Measurements from ENCODE around the gene CAMSAP1. TPM values are rescaled to one million over a fixed set of nuclear protein-coding genes. Genes with fewer than 3 reads are reported as not detected.

The CAMSAP1 gene
- total and polyA plus RNA-seq, 10 of the 15 experiments (the other 5 are each of a cell fraction or from before 2014, with no cell fraction given), result 1.4 to 24.7 (median 8.0) TPM

DNA sequence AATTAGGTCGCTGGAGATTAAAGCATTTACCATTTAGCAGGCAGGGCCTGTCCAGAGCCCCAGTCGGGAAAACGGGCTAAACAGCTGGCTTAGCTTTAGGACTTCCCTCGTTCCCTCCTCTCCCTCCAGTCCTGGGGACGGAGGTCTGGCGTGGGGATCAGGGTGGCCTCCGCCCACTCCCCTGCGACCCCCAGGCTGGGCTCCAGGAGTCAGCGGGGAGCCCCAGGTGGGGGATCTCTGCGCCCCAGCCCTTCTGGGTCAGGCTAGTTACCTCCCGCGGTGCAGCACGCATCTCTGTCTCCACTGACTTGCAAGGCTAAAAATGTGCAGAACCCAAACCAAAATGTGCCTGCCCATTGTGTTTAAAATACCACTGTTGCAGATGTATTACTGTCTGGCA lies 16.2 kb upstream of the CAMSAP1 start (continued):
- TF ChIP-seq EZH2 (IDR thresholded peaks at IDR 0.05; ENCODE audit: borderline replicate concordance, control insufficient read depth, low read depth, low read length) (no peak), NR2C1 (IDR thresholded peaks at IDR 0.05) (no peak), RUNX3 (IDR thresholded peaks at IDR 0.05; ENCODE audit: low read length) (no peak), MYC (IDR thresholded peaks at IDR 0.05; ENCODE audit: insufficient read depth, insufficient read length, insufficient replicate concordance, low read length, severe bottlenecking) (no peak), JUNB (IDR thresholded peaks at IDR 0.05) (no peak), SMC3 (IDR thresholded peaks at IDR 0.05; ENCODE audit: borderline replicate concordance, low read length) (no peak), WRNIP1 (IDR thresholded peaks at IDR 0.05; ENCODE audit: borderline replicate concordance, low read depth, low read length) (no peak)
- TF ChIP-seq, protein P1, sequence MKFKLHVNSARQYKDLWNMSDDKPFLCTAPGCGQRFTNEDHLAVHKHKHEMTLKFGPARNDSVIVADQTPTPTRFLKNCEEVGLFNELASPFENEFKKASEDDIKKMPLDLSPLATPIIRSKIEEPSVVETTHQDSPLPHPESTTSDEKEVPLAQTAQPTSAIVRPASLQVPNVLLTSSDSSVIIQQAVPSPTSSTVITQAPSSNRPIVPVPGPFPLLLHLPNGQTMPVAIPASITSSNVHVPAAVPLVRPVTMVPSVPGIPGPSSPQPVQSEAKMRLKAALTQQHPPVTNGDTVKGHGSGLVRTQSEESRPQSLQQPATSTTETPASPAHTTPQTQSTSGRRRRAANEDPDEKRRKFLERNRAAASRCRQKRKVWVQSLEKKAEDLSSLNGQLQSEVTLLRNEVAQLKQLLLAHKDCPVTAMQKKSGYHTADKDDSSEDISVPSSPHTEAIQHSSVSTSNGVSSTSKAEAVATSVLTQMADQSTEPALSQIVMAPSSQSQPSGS (IDR thresholded peaks at IDR 0.05; ENCODE audit: low read length), result no peak
- TF ChIP-seq, protein P2, sequence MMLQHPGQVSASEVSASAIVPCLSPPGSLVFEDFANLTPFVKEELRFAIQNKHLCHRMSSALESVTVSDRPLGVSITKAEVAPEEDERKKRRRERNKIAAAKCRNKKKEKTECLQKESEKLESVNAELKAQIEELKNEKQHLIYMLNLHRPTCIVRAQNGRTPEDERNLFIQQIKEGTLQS (IDR thresholded peaks at IDR 0.05; ENCODE audit: borderline replicate concordance, extremely low read depth, low read depth, low read length), result no peak
- TF ChIP-seq, protein P3, sequence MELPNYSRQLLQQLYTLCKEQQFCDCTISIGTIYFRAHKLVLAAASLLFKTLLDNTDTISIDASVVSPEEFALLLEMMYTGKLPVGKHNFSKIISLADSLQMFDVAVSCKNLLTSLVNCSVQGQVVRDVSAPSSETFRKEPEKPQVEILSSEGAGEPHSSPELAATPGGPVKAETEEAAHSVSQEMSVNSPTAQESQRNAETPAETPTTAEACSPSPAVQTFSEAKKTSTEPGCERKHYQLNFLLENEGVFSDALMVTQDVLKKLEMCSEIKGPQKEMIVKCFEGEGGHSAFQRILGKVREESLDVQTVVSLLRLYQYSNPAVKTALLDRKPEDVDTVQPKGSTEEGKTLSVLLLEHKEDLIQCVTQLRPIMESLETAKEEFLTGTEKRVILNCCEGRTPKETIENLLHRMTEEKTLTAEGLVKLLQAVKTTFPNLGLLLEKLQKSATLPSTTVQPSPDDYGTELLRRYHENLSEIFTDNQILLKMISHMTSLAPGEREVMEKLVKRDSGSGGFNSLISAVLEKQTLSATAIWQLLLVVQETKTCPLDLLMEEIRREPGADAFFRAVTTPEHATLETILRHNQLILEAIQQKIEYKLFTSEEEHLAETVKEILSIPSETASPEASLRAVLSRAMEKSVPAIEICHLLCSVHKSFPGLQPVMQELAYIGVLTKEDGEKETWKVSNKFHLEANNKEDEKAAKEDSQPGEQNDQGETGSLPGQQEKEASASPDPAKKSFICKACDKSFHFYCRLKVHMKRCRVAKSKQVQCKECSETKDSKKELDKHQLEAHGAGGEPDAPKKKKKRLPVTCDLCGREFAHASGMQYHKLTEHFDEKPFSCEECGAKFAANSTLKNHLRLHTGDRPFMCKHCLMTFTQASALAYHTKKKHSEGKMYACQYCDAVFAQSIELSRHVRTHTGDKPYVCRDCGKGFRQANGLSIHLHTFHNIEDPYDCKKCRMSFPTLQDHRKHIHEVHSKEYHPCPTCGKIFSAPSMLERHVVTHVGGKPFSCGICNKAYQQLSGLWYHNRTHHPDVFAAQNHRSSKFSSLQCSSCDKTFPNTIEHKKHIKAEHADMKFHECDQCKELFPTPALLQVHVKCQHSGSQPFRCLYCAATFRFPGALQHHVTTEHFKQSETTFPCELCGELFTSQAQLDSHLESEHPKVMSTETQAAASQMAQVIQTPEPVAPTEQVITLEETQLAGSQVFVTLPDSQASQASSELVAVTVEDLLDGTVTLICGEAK (IDR thresholded peaks at IDR 0.05; ENCODE audit: borderline replicate concordance), result no peak
